Measurements from ENCODE around the gene PHF21A.

DNA sequence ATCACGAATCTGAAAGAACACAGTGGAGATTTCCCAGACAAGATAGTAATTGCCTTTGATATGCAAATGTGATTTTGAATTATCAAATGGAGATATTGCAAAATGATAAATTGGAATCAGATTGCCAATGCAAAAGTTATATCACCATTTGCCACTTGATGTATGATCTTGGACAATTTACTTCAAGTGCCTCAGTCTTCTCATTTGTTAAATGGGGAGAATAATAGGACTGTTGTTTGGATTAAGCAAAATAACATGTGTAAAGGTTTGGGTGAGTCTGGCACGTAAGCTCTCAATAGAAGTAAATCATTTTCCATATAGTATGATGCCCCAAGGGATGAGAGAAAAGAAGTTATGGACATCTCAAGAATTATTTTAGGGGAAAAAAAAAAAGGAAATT is 7.9 kb upstream of the PHF21A start:
- no peak for TF ChIP-seq ZBED1 (IDR thresholded peaks at IDR 0.05; ENCODE audit: borderline replicate concordance)
- no peak for TF ChIP-seq ZZZ3 (IDR thresholded peaks at IDR 0.05; ENCODE audit: control insufficient read depth, insufficient read length, low read depth)
- TF ChIP-seq RFX5 (IDR thresholded peaks at IDR 0.05; ENCODE audit: low read depth, low read length), result no peak
- no peak for TF ChIP-seq MAX (IDR thresholded peaks at IDR 0.05; ENCODE audit: low read depth, low read length)
- no peak for TF ChIP-seq CTCF (IDR thresholded peaks at IDR 0.05 in 2 of 3, conservative IDR thresholded peaks at IDR 0.05 in 1 of 3; ENCODE audit: control insufficient read depth in 2 of 3, extremely low read depth in 1 of 3, insufficient read depth in 1 of 3, low read depth in 3 of 3, low read length in 3 of 3)
- TF ChIP-seq ZNF384 (IDR thresholded peaks at IDR 0.05; ENCODE audit: borderline replicate concordance, low read depth, low read length), result no peak
- no peak for TF ChIP-seq TCF12 (IDR thresholded peaks at IDR 0.05; ENCODE audit: low read depth, low read length)
- no peak for TF ChIP-seq CREB1 (IDR thresholded peaks at IDR 0.05; ENCODE audit: low read depth)
- no peak for TF ChIP-seq BHLHE40 (IDR thresholded peaks at IDR 0.05; ENCODE audit: borderline replicate concordance in 1 of 2, low read depth in 2 of 2, low read length in 1 of 2)
- TF ChIP-seq NFYA (IDR thresholded peaks at IDR 0.05; ENCODE audit: borderline replicate concordance, low read depth, low read length), result no peak
- no peak for TF ChIP-seq KDM1A (IDR thresholded peaks at IDR 0.05; ENCODE audit: borderline replicate concordance)

All from GM12878 (cell line).